ENCODE data around the gene ZNF532. TPM values are rescaled to one million over a fixed set of nuclear protein-coding genes. Genes with fewer than 3 reads are reported as not detected.

ZNF532 gene
- total and polyA plus RNA-seq, 9 of the 15 experiments (the other 6 are each of a cell fraction or from before 2014, with no cell fraction given) = 0.42 TPM; not detected in 8

DNA sequence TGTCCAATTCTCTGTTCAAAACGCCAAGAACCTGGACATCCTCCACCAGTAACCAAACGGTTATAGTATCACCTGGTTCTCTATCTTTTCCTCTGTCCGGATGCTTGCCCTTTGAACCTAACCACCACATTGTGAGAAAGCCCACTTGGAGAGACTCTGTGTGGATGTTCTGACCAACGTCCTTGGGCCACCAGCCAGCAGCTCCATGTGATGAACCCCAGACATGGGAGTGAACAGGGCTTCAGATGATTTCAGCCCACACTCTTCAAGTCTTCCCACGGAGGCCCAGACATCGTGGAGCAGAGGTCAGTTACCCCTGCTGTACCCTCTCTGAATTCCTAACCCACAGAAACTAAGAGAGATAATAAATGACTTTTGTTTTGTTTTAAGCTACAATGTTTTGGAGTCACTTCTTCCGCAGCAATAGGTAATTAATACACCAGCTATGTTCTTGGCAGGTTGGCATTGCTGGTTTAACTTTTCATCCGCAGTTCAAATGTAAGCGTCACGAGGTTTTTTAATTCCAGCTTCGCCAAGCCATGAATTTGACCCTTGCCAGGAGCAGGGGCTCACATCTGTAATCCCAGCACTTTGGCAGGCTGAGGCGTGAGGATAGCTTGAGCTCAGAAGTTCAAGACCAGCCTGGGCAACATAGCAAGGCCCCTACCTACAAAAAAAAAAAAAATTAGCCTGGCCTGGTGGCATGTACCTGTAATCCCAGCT lies 36.1 kb upstream of the ZNF532 start:
- in situ Hi-C loops (cut with MboI) (no loop called here), intact Hi-C loops (cut with micrococcal nuclease) (no loop called here)
- 1% methylated on average over 10 of the region's 12 CpGs for WGBS (ENCODE audit: insufficient coverage, low coverage, missing lambda C conversion rate)
- BruUV-seq (replicated peaks) = no TSS peak
- Histone ChIP-seq H3K4me3 (no peak overlapping the region), H3K79me2 (ENCODE audit: control insufficient read depth, insufficient read depth, low read length) (no peaks in the 10 kb centered on the region), H3K27ac (ENCODE audit: extremely low read depth, low read depth, low read length) (no peak overlapping the region), H3K4me1 (replicated peaks in 1 of 2; ENCODE audit: control insufficient read depth in 2 of 2, insufficient read depth in 2 of 2, low read length in 2 of 2) (no peaks in the 10 kb centered on the region), H3K27me3 (ENCODE audit: control insufficient read depth in 2 of 2, insufficient read depth in 2 of 2, low read length in 2 of 2) (no peaks in the 10 kb centered on the region), H3K4me2 (ENCODE audit: insufficient read depth, low read length) (no peak overlapping the region), H3K9ac (ENCODE audit: insufficient read depth in 1 of 2, low read depth in 2 of 2, low read length in 2 of 2) (no peak overlapping the region), H4K20me1 (replicated peaks; ENCODE audit: control insufficient read depth, insufficient read depth, low read length) (no peaks in the 10 kb centered on the region), H3K9me1 (ENCODE audit: control insufficient read depth, insufficient read depth, low read length) (no peaks in the 10 kb centered on the region), H3K9me3 (replicated peaks; ENCODE audit: control insufficient read depth, insufficient read depth, low read depth, low read length) (no peaks in the 10 kb centered on the region), H2AFZ (ENCODE audit: low read depth, low read length) (no peak overlapping the region), H3K36me3 (ENCODE audit: control insufficient read depth, insufficient read depth, low read length) (no peaks in the 10 kb centered on the region)
- FAIRE-seq (no peak), ATAC-seq (no peak), DNase-seq (ENCODE audit: extremely low read depth in 1 of 4, low spot score in 3 of 4) (no peak)
- ChIA-PET POLR2A (interaction anchor here (1.1 kb wide), 1 partner anchor 16 kb away, joined by 3 read pairs; no protein-coding TSS in a partner anchor), CTCF (ENCODE audit: low intra/inter-chr PET ratio) (no interaction called here)
- TF ChIP-seq HSF4 (CRISPR knock-in tag; IDR thresholded peaks at IDR 0.05; ENCODE audit: borderline replicate concordance) = no peak
- TF ChIP-seq HDAC3 (IDR thresholded peaks at IDR 0.05; ENCODE audit: borderline replicate concordance, partially characterized antibody) = no peak
- no peak for TF ChIP-seq KDM4B (IDR thresholded peaks at IDR 0.05; ENCODE audit: borderline replicate concordance in 2 of 2, low read depth in 1 of 2)
- TF ChIP-seq, protein P1, sequence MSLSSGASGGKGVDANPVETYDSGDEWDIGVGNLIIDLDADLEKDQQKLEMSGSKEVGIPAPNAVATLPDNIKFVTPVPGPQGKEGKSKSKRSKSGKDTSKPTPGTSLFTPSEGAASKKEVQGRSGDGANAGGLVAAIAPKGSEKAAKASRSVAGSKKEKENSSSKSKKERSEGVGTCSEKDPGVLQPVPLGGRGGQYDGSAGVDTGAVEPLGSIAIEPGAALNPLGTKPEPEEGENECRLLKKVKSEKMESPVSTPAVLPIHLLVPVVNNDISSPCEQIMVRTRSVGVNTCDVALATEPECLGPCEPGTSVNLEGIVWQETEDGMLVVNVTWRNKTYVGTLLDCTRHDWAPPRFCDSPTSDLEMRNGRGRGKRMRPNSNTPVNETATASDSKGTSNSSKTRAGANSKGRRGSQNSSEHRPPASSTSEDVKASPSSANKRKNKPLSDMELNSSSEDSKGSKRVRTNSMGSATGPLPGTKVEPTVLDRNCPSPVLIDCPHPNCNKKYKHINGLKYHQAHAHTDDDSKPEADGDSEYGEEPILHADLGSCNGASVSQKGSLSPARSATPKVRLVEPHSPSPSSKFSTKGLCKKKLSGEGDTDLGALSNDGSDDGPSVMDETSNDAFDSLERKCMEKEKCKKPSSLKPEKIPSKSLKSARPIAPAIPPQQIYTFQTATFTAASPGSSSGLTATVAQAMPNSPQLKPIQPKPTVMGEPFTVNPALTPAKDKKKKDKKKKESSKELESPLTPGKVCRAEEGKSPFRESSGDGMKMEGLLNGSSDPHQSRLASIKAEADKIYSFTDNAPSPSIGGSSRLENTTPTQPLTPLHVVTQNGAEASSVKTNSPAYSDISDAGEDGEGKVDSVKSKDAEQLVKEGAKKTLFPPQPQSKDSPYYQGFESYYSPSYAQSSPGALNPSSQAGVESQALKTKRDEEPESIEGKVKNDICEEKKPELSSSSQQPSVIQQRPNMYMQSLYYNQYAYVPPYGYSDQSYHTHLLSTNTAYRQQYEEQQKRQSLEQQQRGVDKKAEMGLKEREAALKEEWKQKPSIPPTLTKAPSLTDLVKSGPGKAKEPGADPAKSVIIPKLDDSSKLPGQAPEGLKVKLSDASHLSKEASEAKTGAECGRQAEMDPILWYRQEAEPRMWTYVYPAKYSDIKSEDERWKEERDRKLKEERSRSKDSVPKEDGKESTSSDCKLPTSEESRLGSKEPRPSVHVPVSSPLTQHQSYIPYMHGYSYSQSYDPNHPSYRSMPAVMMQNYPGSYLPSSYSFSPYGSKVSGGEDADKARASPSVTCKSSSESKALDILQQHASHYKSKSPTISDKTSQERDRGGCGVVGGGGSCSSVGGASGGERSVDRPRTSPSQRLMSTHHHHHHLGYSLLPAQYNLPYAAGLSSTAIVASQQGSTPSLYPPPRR (CRISPR knock-in tag; IDR thresholded peaks at IDR 0.05; ENCODE audit: borderline replicate concordance) = no peak
- no peak for TF ChIP-seq ZNF561 (CRISPR knock-in tag; conservative IDR thresholded peaks at IDR 0.05)
- no peak for TF ChIP-seq SIN3A (IDR thresholded peaks at IDR 0.05; ENCODE audit: borderline replicate concordance in 2 of 2, control insufficient read depth in 1 of 2, low read depth in 2 of 2, low read length in 2 of 2)
- TF ChIP-seq, protein P2, sequence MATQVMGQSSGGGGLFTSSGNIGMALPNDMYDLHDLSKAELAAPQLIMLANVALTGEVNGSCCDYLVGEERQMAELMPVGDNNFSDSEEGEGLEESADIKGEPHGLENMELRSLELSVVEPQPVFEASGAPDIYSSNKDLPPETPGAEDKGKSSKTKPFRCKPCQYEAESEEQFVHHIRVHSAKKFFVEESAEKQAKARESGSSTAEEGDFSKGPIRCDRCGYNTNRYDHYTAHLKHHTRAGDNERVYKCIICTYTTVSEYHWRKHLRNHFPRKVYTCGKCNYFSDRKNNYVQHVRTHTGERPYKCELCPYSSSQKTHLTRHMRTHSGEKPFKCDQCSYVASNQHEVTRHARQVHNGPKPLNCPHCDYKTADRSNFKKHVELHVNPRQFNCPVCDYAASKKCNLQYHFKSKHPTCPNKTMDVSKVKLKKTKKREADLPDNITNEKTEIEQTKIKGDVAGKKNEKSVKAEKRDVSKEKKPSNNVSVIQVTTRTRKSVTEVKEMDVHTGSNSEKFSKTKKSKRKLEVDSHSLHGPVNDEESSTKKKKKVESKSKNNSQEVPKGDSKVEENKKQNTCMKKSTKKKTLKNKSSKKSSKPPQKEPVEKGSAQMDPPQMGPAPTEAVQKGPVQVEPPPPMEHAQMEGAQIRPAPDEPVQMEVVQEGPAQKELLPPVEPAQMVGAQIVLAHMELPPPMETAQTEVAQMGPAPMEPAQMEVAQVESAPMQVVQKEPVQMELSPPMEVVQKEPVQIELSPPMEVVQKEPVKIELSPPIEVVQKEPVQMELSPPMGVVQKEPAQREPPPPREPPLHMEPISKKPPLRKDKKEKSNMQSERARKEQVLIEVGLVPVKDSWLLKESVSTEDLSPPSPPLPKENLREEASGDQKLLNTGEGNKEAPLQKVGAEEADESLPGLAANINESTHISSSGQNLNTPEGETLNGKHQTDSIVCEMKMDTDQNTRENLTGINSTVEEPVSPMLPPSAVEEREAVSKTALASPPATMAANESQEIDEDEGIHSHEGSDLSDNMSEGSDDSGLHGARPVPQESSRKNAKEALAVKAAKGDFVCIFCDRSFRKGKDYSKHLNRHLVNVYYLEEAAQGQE (IDR thresholded peaks at IDR 0.05; ENCODE audit: borderline replicate concordance) = no peak
- TF ChIP-seq, protein P2 (CRISPR knock-in tag; IDR thresholded peaks at IDR 0.05; ENCODE audit: low read depth) = no peak
